HL-60 (cell line): Measurements from ENCODE around the gene MICALL2.

Experiments
- GABPA ChIP-seq: IDR thresholded peaks from 2 replicates; pipeline ENCODE4 v1.6.1; 2012; ENCODE audit warnings: low read depth
- POLR2AphosphoS5 ChIP-seq: IDR thresholded peaks from 2 replicates; pipeline ENCODE4 v1.6.1; 2012; ENCODE audit warnings: low read depth
- SPI1 ChIP-seq: IDR thresholded peaks from 2 replicates; pipeline ENCODE4 v1.6.1; 2012; ENCODE audit warnings: low read depth, mild to moderate bottlenecking, borderline replicate concordance
- TF ChIP-seq, protein P1 (sequence below): IDR thresholded peaks from one replicate; pipeline ENCODE4 v1.5.1; 2011; ENCODE audit warnings: low read length, control low read depth, inconsistent platforms; ENCODE audit not compliant: insufficient read depth
- TF ChIP-seq, protein P2 (sequence below): IDR thresholded peaks from 2 replicates; pipeline ENCODE4 v1.6.1; 2012; ENCODE audit warnings: low read depth; ENCODE audit not compliant: insufficient replicate concordance

DNA sequence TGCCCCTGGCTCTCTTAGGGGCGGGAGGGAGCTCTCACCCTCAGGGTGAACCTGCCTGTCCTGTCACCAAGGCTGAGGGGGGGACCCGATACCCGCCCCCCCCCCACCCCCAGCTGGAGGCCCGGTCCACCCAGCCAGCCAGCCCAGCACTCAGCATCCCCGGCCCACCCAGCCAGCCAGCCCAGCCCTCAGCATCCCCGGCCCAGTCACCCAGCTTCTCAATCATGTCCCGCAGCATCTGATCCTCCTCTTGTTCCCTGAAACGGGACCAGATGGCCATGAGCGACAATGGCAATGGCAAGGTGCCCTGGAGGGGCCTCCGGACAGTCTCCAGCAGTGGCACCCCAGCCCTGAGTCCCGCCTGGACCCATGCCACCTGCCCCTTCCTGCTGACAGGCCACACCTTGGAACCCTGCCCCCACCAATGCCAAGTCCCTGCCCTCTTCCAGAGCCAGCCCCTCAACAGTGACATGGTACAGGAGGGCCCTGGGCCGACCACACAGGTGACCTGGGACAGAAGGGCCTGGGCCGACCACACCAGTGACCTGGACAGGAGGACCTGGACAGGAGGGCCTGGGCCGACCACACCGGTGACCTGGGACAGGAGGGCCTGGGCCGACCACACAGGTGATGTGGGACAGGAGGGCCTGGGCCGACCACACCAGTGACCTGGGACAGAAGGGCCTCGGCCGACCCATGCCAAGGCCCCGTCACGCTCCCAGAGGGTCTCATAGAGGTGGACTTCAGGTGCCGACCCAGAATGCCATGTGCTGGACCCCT lies 24.2 kb downstream of the MICALL2 start:
- TF ChIP-seq, protein P1, sequence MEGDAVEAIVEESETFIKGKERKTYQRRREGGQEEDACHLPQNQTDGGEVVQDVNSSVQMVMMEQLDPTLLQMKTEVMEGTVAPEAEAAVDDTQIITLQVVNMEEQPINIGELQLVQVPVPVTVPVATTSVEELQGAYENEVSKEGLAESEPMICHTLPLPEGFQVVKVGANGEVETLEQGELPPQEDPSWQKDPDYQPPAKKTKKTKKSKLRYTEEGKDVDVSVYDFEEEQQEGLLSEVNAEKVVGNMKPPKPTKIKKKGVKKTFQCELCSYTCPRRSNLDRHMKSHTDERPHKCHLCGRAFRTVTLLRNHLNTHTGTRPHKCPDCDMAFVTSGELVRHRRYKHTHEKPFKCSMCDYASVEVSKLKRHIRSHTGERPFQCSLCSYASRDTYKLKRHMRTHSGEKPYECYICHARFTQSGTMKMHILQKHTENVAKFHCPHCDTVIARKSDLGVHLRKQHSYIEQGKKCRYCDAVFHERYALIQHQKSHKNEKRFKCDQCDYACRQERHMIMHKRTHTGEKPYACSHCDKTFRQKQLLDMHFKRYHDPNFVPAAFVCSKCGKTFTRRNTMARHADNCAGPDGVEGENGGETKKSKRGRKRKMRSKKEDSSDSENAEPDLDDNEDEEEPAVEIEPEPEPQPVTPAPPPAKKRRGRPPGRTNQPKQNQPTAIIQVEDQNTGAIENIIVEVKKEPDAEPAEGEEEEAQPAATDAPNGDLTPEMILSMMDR = no peak
- TF ChIP-seq POLR2AphosphoS5 = no peak
- no peak for TF ChIP-seq GABPA
- TF ChIP-seq, protein P2, sequence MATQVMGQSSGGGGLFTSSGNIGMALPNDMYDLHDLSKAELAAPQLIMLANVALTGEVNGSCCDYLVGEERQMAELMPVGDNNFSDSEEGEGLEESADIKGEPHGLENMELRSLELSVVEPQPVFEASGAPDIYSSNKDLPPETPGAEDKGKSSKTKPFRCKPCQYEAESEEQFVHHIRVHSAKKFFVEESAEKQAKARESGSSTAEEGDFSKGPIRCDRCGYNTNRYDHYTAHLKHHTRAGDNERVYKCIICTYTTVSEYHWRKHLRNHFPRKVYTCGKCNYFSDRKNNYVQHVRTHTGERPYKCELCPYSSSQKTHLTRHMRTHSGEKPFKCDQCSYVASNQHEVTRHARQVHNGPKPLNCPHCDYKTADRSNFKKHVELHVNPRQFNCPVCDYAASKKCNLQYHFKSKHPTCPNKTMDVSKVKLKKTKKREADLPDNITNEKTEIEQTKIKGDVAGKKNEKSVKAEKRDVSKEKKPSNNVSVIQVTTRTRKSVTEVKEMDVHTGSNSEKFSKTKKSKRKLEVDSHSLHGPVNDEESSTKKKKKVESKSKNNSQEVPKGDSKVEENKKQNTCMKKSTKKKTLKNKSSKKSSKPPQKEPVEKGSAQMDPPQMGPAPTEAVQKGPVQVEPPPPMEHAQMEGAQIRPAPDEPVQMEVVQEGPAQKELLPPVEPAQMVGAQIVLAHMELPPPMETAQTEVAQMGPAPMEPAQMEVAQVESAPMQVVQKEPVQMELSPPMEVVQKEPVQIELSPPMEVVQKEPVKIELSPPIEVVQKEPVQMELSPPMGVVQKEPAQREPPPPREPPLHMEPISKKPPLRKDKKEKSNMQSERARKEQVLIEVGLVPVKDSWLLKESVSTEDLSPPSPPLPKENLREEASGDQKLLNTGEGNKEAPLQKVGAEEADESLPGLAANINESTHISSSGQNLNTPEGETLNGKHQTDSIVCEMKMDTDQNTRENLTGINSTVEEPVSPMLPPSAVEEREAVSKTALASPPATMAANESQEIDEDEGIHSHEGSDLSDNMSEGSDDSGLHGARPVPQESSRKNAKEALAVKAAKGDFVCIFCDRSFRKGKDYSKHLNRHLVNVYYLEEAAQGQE = no peak
- TF ChIP-seq SPI1 = no peak
